SK-N-SH treated with all-trans-retinoic acid at 6 μM for 48 hours (cell line): ENCODE measurements around the gene LARP4.

Source experiments
- BACH2 ChIP-seq: fragments of 250-450 bp; sonication (Bioruptor Pico); IDR thresholded peaks from 2 replicates; pipeline ENCODE4 v1.9.0; 2021; ENCODE audit warnings: mild to moderate bottlenecking, borderline replicate concordance
- CREB5 ChIP-seq: fragments of 250-450 bp; sonication (Bioruptor Pico); IDR thresholded peaks from 2 replicates; pipeline ENCODE4 v1.5.1; 2020; ENCODE audit warnings: low read depth, mild to moderate bottlenecking, moderate library complexity
- CSRNP3 ChIP-seq: fragments of 250-450 bp; sonication (Bioruptor Pico); IDR thresholded peaks from 2 replicates; pipeline ENCODE4 v1.5.1; 2021; ENCODE audit warnings: mild to moderate bottlenecking, moderate library complexity
- OSR1 ChIP-seq: fragments of 250-450 bp; sonication (Bioruptor Pico); IDR thresholded peaks from 2 replicates; pipeline ENCODE4 v1.8.0; 2022; ENCODE audit warnings: moderate library complexity, mild to moderate bottlenecking, inconsistent platforms
- PATZ1 ChIP-seq: fragments of 250-450 bp; sonication (Bioruptor Pico); IDR thresholded peaks from 2 replicates; pipeline ENCODE4 v1.8.0; 2020; ENCODE audit warnings: mild to moderate bottlenecking, moderate library complexity, borderline replicate concordance
- PPARA ChIP-seq: fragments of 250-450 bp; sonication (Bioruptor Pico); IDR thresholded peaks from 2 replicates; pipeline ENCODE4 v1.5.0; 2020; ENCODE audit warnings: mild to moderate bottlenecking, borderline replicate concordance
- RARB ChIP-seq: fragments of 250-450 bp; sonication (Bioruptor Pico); IDR thresholded peaks from 2 replicates; pipeline ENCODE4 v1.8.0; 2021; ENCODE audit warnings: mild to moderate bottlenecking, moderate library complexity
- TSHZ2 ChIP-seq: fragments of 250-450 bp; sonication (Bioruptor Pico); IDR thresholded peaks from 2 replicates; pipeline ENCODE4 v1.5.0; 2020; ENCODE audit warnings: mild to moderate bottlenecking, moderate library complexity
- ZC3H10 ChIP-seq: fragments of 250-450 bp; sonication (Bioruptor Pico); IDR thresholded peaks from 2 replicates; pipeline ENCODE4 v1.5.1; 2021; ENCODE audit warnings: mild to moderate bottlenecking, moderate library complexity
- ZFP3 ChIP-seq: fragments of 250-450 bp; sonication (Bioruptor Pico); IDR thresholded peaks from 2 replicates; pipeline ENCODE4 v1.5.0; 2020; ENCODE audit warnings: mild to moderate bottlenecking, moderate library complexity
- ZNF565 ChIP-seq: fragments of 450-650 bp; formaldehyde crosslinking; conservative IDR thresholded peaks from 2 replicates; pipeline ENCODE4 v1.5.0; 2020; ENCODE audit warnings: low read depth, mild to moderate bottlenecking, moderate library complexity

- TF ChIP-seq ZC3H10 (no peak), RARB (CRISPR knock-in tag) (no peak), OSR1 (no peak), CSRNP3 (CRISPR knock-in tag) (no peak), TSHZ2 (no peak), PPARA (no peak), ZFP3 (CRISPR knock-in tag) (no peak), BACH2 (CRISPR knock-in tag) (no peak), PATZ1 (CRISPR knock-in tag) (no peak), ZNF565 (no peak), CREB5 (no peak)
These were observed 18.6 kb downstream of the LARP4 start for GRCh38 chr12:50419112-50419909.
